Esophagus squamous epithelium (tissue), 5 donors: ENCODE data around the gene SLC6A19. TPM values are rescaled to one million over a fixed set of nuclear protein-coding genes. Genes with fewer than 3 reads are reported as not detected.

ENCODE experiments used
- DNase-seq: peaks from one replicate; lab custom pipeline; 2025; lab: John Stamatoyannopoulos, UW
- H3K27ac ChIP-seq, 4 donors: fragments of 200-600 bp; sonication (generic); one replicate each; pipeline ENCODE4 v1.5.1; 2016 to 2019; ENCODE audit warnings: mild to moderate bottlenecking in 1 of 4
- H3K27me3 ChIP-seq, 4 donors: fragments of 200-600 bp; sonication (generic); 1 replicate in 3 of 4; 2 replicates in 1 of 4; pipeline versions ENCODE4 v1.5.1 to v1.6.0; 2017 to 2021; ENCODE audit warnings: antibody characterized with exemption in 1 of 4
- H3K36me3 ChIP-seq, 3 donors: fragments of 200-600 bp; sonication (generic); one replicate each; pipeline ENCODE4 v1.5.1; 2016 to 2019
- H3K4me1 ChIP-seq, 3 donors: fragments of 200-600 bp; sonication (generic); one replicate each; pipeline ENCODE4 v1.5.1; 2017 to 2019
- H3K4me3 ChIP-seq, 4 donors: fragments of 200-600 bp; sonication (generic); 1 replicate in 3 of 4; 2 replicates in 1 of 4; pipeline ENCODE4 v1.5.1; 2016 to 2019; ENCODE audit warnings: mild to moderate bottlenecking in 2 of 4, moderate library complexity in 1 of 4
- H3K9me3 ChIP-seq, 3 donors: fragments of 200-600 bp; sonication (generic); one replicate each; pipeline ENCODE4 v1.5.1; 2016 to 2019
- POLR2A ChIP-seq, 4 donors: fragments of 450-650 bp; IDR thresholded peaks; one replicate each; pipeline ENCODE4 v1.6.1; 2017; ENCODE audit warnings: antibody characterized with exemption in 4 of 4, mild to moderate bottlenecking in 4 of 4, moderate library complexity in 3 of 4
- WGBS, 2 donors: methylation state at CpG; one replicate each; pipeline ENCODE4 v1.1.5; 2018; 5-methylcytosine and 5-hydroxymethylcytosine counted together
- intact Hi-C: fragments of 100-400 bp; cut with DNase I; formaldehyde crosslinking; loops from one replicate; pipeline ENCODE4 v1.15.0; 2022
- total RNA-seq, 4 donors: library from RNA; depleted of rRNA; stranded (reverse); fragments of >200 nt; gene quantifications; one replicate each; pipeline ENCODE4 v1.1.0, GENCODE V29; 2016
- TF ChIP-seq, protein P1 (sequence below), 6 experiments: fragments of 450-650 bp in 4 of 6; fragments of 200-600 bp in 2 of 6; sonication (generic) in 2 of 6; IDR thresholded peaks; one replicate each; pipeline ENCODE4 v1.5.1; 2016 to 2019; ENCODE audit warnings: antibody characterized with exemption in 6 of 6, mild to moderate bottlenecking in 4 of 6, moderate library complexity in 4 of 6
- donor health status: DM: yes; HTN: yes; CAD: no.

Gene SLC6A19
- total RNA-seq, 4 donors from 2014 or later: not detected

DNA sequence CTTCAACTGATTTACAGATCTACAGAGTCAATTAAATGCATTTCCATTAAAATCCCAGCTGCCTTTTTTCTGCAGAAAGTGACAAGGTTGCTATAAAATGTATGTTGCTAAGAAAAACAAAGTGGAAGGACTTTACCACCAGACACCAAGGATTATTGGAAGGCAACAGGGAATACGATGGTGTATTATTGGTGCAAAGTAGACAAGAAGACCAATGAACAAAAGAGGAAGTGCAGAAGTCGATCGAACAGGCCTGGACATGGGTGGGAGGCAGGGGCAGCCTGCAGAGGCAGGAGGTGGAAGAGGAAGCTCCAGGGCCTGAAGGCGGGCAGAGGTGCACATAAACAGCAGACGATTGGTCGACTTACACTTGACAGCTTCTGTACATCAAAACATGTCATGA lies 10.6 kb upstream of the SLC6A19 start:
- H3K36me3 ChIP-seq: no peaks in the 10 kb centered on the region
- no peaks in the 10 kb centered on the region for H3K9me3 ChIP-seq
- no peak for TF ChIP-seq POLR2A (IDR thresholded peaks at IDR 0.05)
- TF ChIP-seq, protein P1, sequence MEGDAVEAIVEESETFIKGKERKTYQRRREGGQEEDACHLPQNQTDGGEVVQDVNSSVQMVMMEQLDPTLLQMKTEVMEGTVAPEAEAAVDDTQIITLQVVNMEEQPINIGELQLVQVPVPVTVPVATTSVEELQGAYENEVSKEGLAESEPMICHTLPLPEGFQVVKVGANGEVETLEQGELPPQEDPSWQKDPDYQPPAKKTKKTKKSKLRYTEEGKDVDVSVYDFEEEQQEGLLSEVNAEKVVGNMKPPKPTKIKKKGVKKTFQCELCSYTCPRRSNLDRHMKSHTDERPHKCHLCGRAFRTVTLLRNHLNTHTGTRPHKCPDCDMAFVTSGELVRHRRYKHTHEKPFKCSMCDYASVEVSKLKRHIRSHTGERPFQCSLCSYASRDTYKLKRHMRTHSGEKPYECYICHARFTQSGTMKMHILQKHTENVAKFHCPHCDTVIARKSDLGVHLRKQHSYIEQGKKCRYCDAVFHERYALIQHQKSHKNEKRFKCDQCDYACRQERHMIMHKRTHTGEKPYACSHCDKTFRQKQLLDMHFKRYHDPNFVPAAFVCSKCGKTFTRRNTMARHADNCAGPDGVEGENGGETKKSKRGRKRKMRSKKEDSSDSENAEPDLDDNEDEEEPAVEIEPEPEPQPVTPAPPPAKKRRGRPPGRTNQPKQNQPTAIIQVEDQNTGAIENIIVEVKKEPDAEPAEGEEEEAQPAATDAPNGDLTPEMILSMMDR (IDR thresholded peaks at IDR 0.05): no peak
- no peak overlapping the region for H3K4me3 ChIP-seq
- H3K27me3 ChIP-seq: peaks cover 0 to 73% (median 0%) of the 10 kb centered on the region in 4 donors
- intact Hi-C loops: no loop called here
- no peak for DNase-seq
- H3K27ac ChIP-seq: no peak overlapping the region
- H3K4me1 ChIP-seq: no peaks in the 10 kb centered on the region
- 18 to 30% methylated on average over 6 of the region's 6 CpGs for WGBS, 2 donors

DNA sequence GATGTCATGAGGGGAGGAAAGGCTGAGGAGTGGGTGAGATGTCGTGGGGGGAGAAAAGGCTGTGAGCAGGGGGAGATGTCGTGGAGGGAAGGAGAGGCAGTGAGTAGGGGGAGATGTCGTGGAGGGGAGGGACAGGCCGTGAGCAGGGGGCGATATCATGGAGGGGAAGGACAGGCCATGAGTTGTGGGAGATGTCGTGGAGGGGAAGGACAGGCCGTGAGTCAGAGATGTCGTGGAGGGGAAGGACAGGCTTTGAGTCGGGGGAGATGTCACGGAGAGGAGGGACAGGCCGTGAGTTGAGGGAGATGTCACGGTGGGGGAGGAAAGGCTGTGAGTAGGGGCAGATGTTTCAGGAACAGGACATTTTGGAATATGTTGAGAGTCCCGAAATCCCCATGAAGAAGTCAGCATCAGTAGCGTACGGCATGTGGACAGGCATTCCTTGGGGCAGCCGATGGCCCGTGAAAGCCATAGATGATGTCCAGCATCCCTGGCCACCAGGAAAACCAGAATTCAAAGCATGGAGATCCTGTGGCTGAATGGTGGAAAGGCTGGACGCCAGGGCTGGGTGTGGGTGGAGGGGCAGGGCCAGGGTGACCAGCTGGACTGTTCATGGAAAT lies 8.3 kb upstream of the SLC6A19 start:
- intact Hi-C loops: no loop called here

DNA sequence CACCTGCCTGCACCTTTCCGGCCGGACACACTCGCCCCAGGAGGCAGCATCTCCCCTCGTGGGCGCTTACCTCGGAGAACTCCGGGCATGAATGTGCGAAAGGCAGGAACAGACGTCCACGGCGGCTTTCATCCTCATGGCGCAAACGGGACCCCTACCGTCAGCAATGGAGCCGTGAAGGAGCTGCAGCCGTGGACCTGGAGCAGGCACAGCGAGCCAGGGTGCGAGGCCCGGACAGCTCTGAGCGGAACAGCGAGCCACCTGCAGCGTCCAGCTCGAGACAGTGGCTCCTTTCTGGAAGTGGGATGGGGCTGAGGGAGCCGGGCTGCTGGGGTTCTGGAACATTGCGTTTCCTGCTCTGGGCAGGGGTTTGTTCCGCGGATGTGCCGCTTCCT lies 7.8 kb upstream of the SLC6A19 start:
- no peaks in the 10 kb centered on the region for H3K4me1 ChIP-seq
- no peak overlapping the region for H3K4me3 ChIP-seq
- H3K36me3 ChIP-seq: no peaks in the 10 kb centered on the region
- intact Hi-C loops: no loop called here
- H3K9me3 ChIP-seq: no peaks in the 10 kb centered on the region
- 75% methylated on average over 10 of the region's 28 CpGs; no CpG with 5 or more reads in 1 of the 2 donors for WGBS, 2 donors
- DNase-seq: no peak
- TF ChIP-seq, protein P1 (IDR thresholded peaks at IDR 0.05): no peak
- no peak for TF ChIP-seq POLR2A (IDR thresholded peaks at IDR 0.05)
- H3K27ac ChIP-seq: no peak overlapping the region
- H3K27me3 ChIP-seq: peaks cover 0 to 74% (median 0%) of the 10 kb centered on the region in 4 donors

More for the DNA sequence above, 8.3 kb upstream of the SLC6A19 start:
- no peak for DNase-seq
- TF ChIP-seq, protein P1 (IDR thresholded peaks at IDR 0.05): no peak
- no peak for TF ChIP-seq POLR2A (IDR thresholded peaks at IDR 0.05)
- Histone ChIP-seq H3K4me1 (no peaks in the 10 kb centered on the region), H3K27ac (no peak overlapping the region), H3K4me3 (no peak overlapping the region), H3K27me3 (peaks cover 0 to 73% (median 0%) of the 10 kb centered on the region in 4 donors), H3K36me3 (no peaks in the 10 kb centered on the region), H3K9me3 (no peaks in the 10 kb centered on the region)
- WGBS, 2 donors: 60 to 66% methylated on average over 17 to 18 of the region's 18 CpGs

DNA sequence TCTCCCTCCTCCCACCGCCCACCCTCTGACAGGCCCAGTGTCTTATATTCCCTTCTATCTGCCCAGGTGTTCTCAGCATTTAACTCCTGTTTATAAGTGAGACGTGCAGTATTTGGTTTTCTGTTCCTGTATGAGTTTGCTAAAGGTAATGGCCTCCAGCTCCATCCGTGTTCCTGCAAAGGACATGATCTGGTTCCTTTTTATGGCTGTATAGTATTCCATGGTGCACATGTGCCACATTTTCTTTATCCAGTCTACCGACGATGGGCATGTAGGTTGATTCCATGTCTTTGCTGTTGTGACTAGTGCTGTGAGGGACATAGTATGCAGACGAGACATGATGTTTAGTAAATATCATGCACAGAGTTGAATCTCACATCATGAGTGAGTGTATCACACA lies 7.0 kb upstream of the SLC6A19 start:
- Histone ChIP-seq H3K4me1 (no peaks in the 10 kb centered on the region), H3K36me3 (no peaks in the 10 kb centered on the region), H3K27ac (no peak overlapping the region), H3K4me3 (no peak overlapping the region), H3K27me3 (peaks cover 0 to 74% (median 0%) of the 10 kb centered on the region in 4 donors), H3K9me3 (no peaks in the 10 kb centered on the region)
- no peak for DNase-seq
- TF ChIP-seq POLR2A (IDR thresholded peaks at IDR 0.05): no peak
- TF ChIP-seq, protein P1 (IDR thresholded peaks at IDR 0.05): no peak
- WGBS, 2 donors: 73 to 74% methylated on average over 6 of the region's 6 CpGs
- intact Hi-C loops: no loop called here

- DNase-seq: no peak
- Histone ChIP-seq H3K36me3 (no peaks in the 10 kb centered on the region), H3K9me3 (no peaks in the 10 kb centered on the region), H3K27ac (no peak overlapping the region), H3K4me1 (no peaks in the 10 kb centered on the region), H3K27me3 (peaks cover 0 to 74% (median 0%) of the 10 kb centered on the region in 4 donors), H3K4me3 (no peak overlapping the region)
- 82 to 83% methylated on average over 2 of the region's 5 CpGs for WGBS, 2 donors
- TF ChIP-seq, protein P1 (IDR thresholded peaks at IDR 0.05): no peak
- TF ChIP-seq POLR2A (IDR thresholded peaks at IDR 0.05): no peak
- intact Hi-C loops: no loop called here
These were observed 6.0 kb upstream of the SLC6A19 start for GRCh38 chr5:1195439-1195838.
